Stimulated activated naive CD8-positive, alpha-beta T cell treated with anti-CD3 and anti-CD28 coated beads, Interleukin-15, Interleukin-2, amounts not matched to agents 100 ng/mL and 50 ng/mL, for 24 hours (primary cell): Measurements from ENCODE around the gene LLGL2.

Experiments used
- H3K27ac Mint-ChIP-seq: one replicate; pipeline ENCODE4 v1.8.0; 2021; ENCODE audit warnings: mild to moderate bottlenecking, mixed read lengths
- H3K27me3 Mint-ChIP-seq: one replicate; pipeline ENCODE4 v1.8.0; 2021; ENCODE audit warnings: mixed read lengths
- H3K36me3 Mint-ChIP-seq: one replicate; pipeline ENCODE4 v1.8.0; 2021; ENCODE audit warnings: low read depth, mixed read lengths
- H3K4me1 Mint-ChIP-seq: one replicate; pipeline ENCODE4 v1.8.0; 2021; ENCODE audit warnings: low read depth, mixed read lengths
- H3K4me3 Mint-ChIP-seq: one replicate; pipeline ENCODE4 v1.8.0; 2021; ENCODE audit warnings: mild to moderate bottlenecking, mixed read lengths
- H3K9me3 Mint-ChIP-seq: one replicate; pipeline ENCODE4 v1.8.0; 2021; ENCODE audit warnings: mixed read lengths

LLGL2 gene

GRCh38 chr17:75604034-75604695 is 78.7 kb downstream of the LLGL2 start:
- Mint-ChIP-seq H3K27me3 (no peaks in the 10 kb centered on the region), H3K4me3 (no peak overlapping the region), H3K4me1 (no peaks in the 10 kb centered on the region), H3K27ac (no peak overlapping the region), H3K9me3 (no peaks in the 10 kb centered on the region), H3K36me3 (no peaks in the 10 kb centered on the region)

- H3K36me3 Mint-ChIP-seq, result no peaks in the 10 kb centered on the region
- no peaks in the 10 kb centered on the region for H3K4me1 Mint-ChIP-seq
- H3K27me3 Mint-ChIP-seq, result no peaks in the 10 kb centered on the region
- no peaks in the 10 kb centered on the region for H3K9me3 Mint-ChIP-seq
- no peak overlapping the region for H3K27ac Mint-ChIP-seq
- no peak overlapping the region for H3K4me3 Mint-ChIP-seq
Measured at GRCh38 chr17:75605790-75606189, 80.3 kb downstream of the LLGL2 start.

DNA sequence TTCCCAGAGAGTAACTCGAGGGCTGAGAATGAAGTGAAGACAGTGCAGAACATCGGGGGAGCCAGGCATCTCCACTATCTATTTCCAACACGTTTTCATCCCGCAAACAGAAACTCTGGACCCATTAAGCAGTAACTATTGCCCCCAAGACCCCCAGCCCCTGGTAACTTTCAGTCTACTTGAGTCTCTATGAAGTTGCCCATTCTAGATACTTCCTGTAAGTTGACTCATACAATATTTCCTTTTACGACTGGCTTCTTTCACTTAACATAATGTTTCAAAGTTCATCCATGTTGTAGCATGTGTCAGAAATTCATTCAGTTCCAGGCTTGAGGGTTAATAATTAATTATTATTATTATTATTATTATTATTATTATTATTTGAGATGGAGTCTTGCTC is 81.6 kb downstream of the LLGL2 start:
- no peak overlapping the region for H3K27ac Mint-ChIP-seq
- no peaks in the 10 kb centered on the region for H3K36me3 Mint-ChIP-seq
- no peak overlapping the region for H3K4me3 Mint-ChIP-seq
- H3K9me3 Mint-ChIP-seq, result no peaks in the 10 kb centered on the region
- H3K4me1 Mint-ChIP-seq, result no peaks in the 10 kb centered on the region
- H3K27me3 Mint-ChIP-seq, result no peaks in the 10 kb centered on the region

- Mint-ChIP-seq H3K4me3 (no peak overlapping the region), H3K4me1 (no peaks in the 10 kb centered on the region), H3K36me3 (no peaks in the 10 kb centered on the region), H3K27me3 (no peaks in the 10 kb centered on the region), H3K27ac (no peak overlapping the region), H3K9me3 (no peaks in the 10 kb centered on the region)
Measured at GRCh38 chr17:75610103-75610984, 84.8 kb downstream of the LLGL2 start.

DNA sequence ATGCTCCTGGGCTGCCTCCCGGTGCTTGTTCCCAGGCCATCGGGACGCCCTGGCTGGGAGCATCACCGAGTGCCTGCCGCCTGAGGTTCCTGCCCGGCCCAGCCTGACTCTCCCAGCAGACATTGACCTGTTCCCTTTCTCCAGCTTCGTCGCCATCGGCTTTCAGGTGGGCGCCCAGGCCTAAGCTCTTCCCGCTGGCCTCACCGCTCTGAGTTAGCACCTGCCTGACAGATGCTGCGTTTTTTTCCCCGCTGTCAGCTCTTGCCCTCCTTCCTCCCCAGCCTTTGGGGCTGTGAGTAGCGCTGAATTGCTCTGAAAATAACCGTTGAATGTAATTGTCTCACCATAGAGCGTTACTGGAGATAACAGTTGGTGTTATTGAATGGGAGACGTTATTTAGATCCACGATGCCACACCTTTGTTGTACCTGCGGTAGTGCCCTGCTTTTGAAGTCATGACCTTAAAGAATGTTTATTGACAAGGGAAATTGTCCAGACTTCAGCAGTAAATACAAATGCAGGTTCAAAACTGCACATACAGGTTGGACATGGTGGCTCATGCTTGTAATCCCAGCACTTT is 86.4 kb downstream of the LLGL2 start:
- H3K27ac Mint-ChIP-seq, result no peak overlapping the region
- no peak overlapping the region for H3K4me3 Mint-ChIP-seq
- no peaks in the 10 kb centered on the region for H3K9me3 Mint-ChIP-seq
- no peaks in the 10 kb centered on the region for H3K27me3 Mint-ChIP-seq
- no peaks in the 10 kb centered on the region for H3K36me3 Mint-ChIP-seq
- no peaks in the 10 kb centered on the region for H3K4me1 Mint-ChIP-seq

DNA sequence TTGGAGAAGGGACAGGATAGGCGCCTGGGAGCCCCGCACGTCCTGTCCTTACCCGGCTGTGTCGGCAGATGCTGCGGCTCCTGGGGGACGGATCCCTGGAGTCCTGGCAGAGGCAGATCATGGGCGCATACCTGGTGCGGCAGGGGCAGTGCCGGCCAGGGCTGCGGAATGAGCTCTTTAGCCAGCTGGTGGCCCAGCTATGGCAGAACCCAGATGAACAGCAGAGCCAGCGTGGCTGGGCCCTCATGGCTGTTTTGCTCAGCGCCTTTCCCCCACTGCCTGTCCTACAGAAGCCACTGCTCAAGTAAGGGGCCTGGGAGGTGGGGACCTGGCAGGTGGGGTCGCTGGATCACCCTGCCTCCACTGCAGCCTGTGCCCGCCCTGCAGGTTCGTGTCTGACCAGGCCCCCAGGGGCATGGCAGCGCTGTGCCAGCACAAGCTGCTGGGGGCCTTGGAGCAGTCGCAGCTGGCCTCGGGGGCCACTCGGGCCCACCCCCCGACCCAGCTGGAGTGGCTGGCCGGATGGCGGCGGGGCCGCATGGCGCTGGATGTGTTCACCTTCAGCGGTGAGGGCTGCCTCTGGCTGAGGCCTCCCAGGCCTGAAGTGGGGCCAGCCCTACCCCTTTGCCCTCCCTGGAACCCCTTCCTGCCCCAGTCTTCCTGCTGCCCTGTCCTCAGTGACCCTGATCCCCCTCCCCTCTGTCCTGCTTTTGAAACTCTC is 87.6 kb downstream of the LLGL2 start:
- H3K9me3 Mint-ChIP-seq, result no peaks in the 10 kb centered on the region
- H3K4me1 Mint-ChIP-seq, result no peaks in the 10 kb centered on the region
- no peak overlapping the region for H3K27ac Mint-ChIP-seq
- H3K36me3 Mint-ChIP-seq, result no peaks in the 10 kb centered on the region
- no peak overlapping the region for H3K4me3 Mint-ChIP-seq
- no peaks in the 10 kb centered on the region for H3K27me3 Mint-ChIP-seq

GRCh38 chr17:75614006-75614405 is 88.5 kb downstream of the LLGL2 start:
- Mint-ChIP-seq H3K36me3 (no peaks in the 10 kb centered on the region), H3K27me3 (no peaks in the 10 kb centered on the region), H3K9me3 (no peaks in the 10 kb centered on the region)

GRCh38 chr17:75614556-75615270 is 89.2 kb downstream of the LLGL2 start:
- Mint-ChIP-seq H3K27me3 (no peaks in the 10 kb centered on the region), H3K4me1 (no peaks in the 10 kb centered on the region), H3K36me3 (no peaks in the 10 kb centered on the region), H3K9me3 (no peaks in the 10 kb centered on the region), H3K27ac (no peak overlapping the region), H3K4me3 (no peak overlapping the region)

More at GRCh38 chr17:75614006-75614405, 88.5 kb downstream of the LLGL2 start:
- no peak overlapping the region for H3K4me3 Mint-ChIP-seq
- no peaks in the 10 kb centered on the region for H3K4me1 Mint-ChIP-seq
- no peak overlapping the region for H3K27ac Mint-ChIP-seq

DNA sequence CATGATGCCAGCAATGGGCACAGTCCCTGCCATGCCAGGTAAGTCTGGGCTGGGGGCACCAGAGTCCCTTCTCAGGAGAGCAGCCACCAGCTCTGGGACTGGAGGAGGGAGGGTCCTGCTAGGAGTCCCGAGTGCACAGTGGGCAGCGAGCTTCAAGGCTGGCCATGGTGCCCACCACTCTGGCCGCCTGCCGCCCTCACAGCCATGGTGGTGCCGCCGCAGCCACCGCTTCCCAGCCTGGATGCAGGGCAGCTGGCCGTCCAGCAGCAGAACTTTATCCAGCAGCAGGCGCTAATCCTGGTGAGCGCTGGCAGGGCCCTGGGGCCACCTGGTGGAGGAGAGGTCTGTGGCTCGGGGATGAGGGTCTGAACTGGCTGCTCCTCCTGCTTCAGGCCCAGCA is 89.8 kb downstream of the LLGL2 start:
- H3K27ac Mint-ChIP-seq, result no peak overlapping the region
- H3K4me3 Mint-ChIP-seq, result no peak overlapping the region
- H3K9me3 Mint-ChIP-seq, result no peaks in the 10 kb centered on the region
- no peaks in the 10 kb centered on the region for H3K4me1 Mint-ChIP-seq
- H3K27me3 Mint-ChIP-seq, result no peaks in the 10 kb centered on the region
- no peaks in the 10 kb centered on the region for H3K36me3 Mint-ChIP-seq

DNA sequence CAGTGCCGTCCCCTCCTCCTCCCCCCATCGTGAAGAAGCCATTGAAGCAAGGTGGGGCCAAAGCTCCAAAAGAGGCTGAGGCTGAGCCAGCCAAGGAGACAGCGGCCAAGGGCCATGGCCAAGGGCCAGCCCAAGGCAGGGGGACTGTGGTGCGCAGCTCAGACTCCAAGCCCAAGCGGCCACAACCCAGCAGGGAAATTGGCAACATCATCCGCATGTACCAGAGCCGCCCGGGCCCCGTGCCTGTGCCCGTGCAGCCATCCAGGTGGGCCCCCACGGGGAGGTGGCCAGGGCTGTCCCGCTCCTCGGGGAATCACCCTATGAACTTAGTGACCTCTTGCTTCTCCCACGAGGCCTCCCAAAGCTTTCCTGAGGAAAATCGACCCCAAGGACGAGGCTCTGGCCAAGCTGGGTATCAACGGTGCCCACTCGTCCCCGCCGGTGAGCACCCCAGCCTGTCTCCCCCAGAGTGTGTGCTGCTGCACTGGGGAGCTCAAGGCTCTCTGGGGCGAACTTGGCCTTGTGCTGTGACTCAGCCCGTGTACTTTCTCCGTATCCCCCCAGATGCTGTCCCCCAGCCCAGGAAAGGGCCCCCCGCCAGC is 91.1 kb downstream of the LLGL2 start:
- H3K27ac Mint-ChIP-seq, result no peak overlapping the region

GRCh38 chr17:75617218-75617617 is 91.7 kb downstream of the LLGL2 start:
- Mint-ChIP-seq H3K9me3 (no peaks in the 10 kb centered on the region), H3K27ac (no peak overlapping the region), H3K36me3 (no peaks in the 10 kb centered on the region), H3K4me1 (no peaks in the 10 kb centered on the region), H3K4me3 (no peak overlapping the region), H3K27me3 (no peaks in the 10 kb centered on the region)

More for the DNA sequence above, 91.1 kb downstream of the LLGL2 start:
- no peak overlapping the region for H3K4me3 Mint-ChIP-seq
- no peaks in the 10 kb centered on the region for H3K36me3 Mint-ChIP-seq
- no peaks in the 10 kb centered on the region for H3K4me1 Mint-ChIP-seq
- no peaks in the 10 kb centered on the region for H3K9me3 Mint-ChIP-seq
- H3K27me3 Mint-ChIP-seq, result no peaks in the 10 kb centered on the region

GRCh38 chr17:75617675-75618074 is 92.2 kb downstream of the LLGL2 start:
- no peak overlapping the region for H3K4me3 Mint-ChIP-seq

GRCh38 chr17:75619506-75620431 is 94.3 kb downstream of the LLGL2 start:
- Mint-ChIP-seq H3K27me3 (no peaks in the 10 kb centered on the region), H3K27ac (no peak overlapping the region), H3K9me3 (no peaks in the 10 kb centered on the region), H3K4me1 (no peaks in the 10 kb centered on the region), H3K4me3 (no peak overlapping the region), H3K36me3 (no peaks in the 10 kb centered on the region)

More at GRCh38 chr17:75617675-75618074, 92.2 kb downstream of the LLGL2 start:
- no peaks in the 10 kb centered on the region for H3K36me3 Mint-ChIP-seq
- no peak overlapping the region for H3K27ac Mint-ChIP-seq
- H3K27me3 Mint-ChIP-seq, result no peaks in the 10 kb centered on the region
- no peaks in the 10 kb centered on the region for H3K4me1 Mint-ChIP-seq
- no peaks in the 10 kb centered on the region for H3K9me3 Mint-ChIP-seq
